GM12875 (cell line): ENCODE results near the gene PYGO2.
A peak's percentile ranks its signal among the peaks of the same experiment; 100 is the strongest.

ENCODE experiments used
- H3K4me3 ChIP-seq: one replicate; pipeline ENCODE4 v1.5.1; 2011; ENCODE audit warnings: low read depth, low read length, control low read depth
- CTCF ChIP-seq: IDR thresholded peaks from 2 replicates; pipeline ENCODE4 v1.5.1; 2011; ENCODE audit warnings: low read depth, mild to moderate bottlenecking, control low read depth, inconsistent platforms, low read length, moderate library complexity, borderline replicate concordance; ENCODE audit not compliant: insufficient read depth

Gene PYGO2

GRCh38 chr1:155002464-155003226 is 41.1 kb upstream of the PYGO2 start, which contains the start of gene ZBTB7B:
Gene ZBTB7B (plus strand): TSS chr1:155002802. CDS start chr1:155014661, 11,859 bp downstream.
- H3K4me3 ChIP-seq, result peak within 1 kb of the TSS; percentile 94
- no peak for TF ChIP-seq CTCF

- TF ChIP-seq CTCF, result peak; percentile 47; the same call in 1 of the 2 replicates
- peak overlapping the region; percentile 81 for H3K4me3 ChIP-seq
Observed at GRCh38 chr1:155001675-155002463, 40.3 kb upstream of the PYGO2 start.

- no peak for TF ChIP-seq CTCF
- peak overlapping the region; percentile 81 for H3K4me3 ChIP-seq
Observed at GRCh38 chr1:155001425-155001674, 39.8 kb upstream of the PYGO2 start.

GRCh38 chr1:155000726-155001424 is 39.3 kb upstream of the PYGO2 start:
- peak overlapping the region; percentile 81 for H3K4me3 ChIP-seq
- TF ChIP-seq CTCF, result no peak

- TF ChIP-seq CTCF, result no peak
- H3K4me3 ChIP-seq, result peak overlapping the region; percentile 81
Observed at GRCh38 chr1:155000411-155000725, 38.8 kb upstream of the PYGO2 start.

GRCh38 chr1:154999571-155000410 is 38.2 kb upstream of the PYGO2 start:
- H3K4me3 ChIP-seq, result peak overlapping the region; percentile 81
- no peak for TF ChIP-seq CTCF
